A673 (cell line): ENCODE measurements around the gene MRTFA. TPM values are rescaled to one million over a fixed set of nuclear protein-coding genes. Genes with fewer than 3 reads are reported as not detected.

Experiments
- BruUV-seq: library from RNA; stranded (reverse); fragments of 400-500 nt; replicated peaks from 2 replicates; lab custom pipeline; 2021; lab: Mats Ljungman, UMichigan
- CTCF ChIA-PET: fragments of 300-600 bp; sonication (Branson Sonifier 250); formaldehyde crosslinking; loops from one replicate; lab custom pipeline; 2022; ENCODE audit warnings: antibody characterized with exemption; lab: Charles Lee
- POLR2A ChIA-PET: fragments of 300-600 bp; sonication (Branson Sonifier 250); formaldehyde crosslinking; loops from one replicate; lab custom pipeline; 2022; ENCODE audit warnings: antibody characterized with exemption; ENCODE audit not compliant: low non-redundant PET; lab: Charles Lee
- DNase-seq: peaks from one replicate; pipeline ENCODE4 v3.0.0-alpha.2; 2015; ENCODE audit warnings: low spot score
- H3K27ac ChIP-seq: fragments of 200-600 bp; sonication (generic); 2 replicates; pipeline ENCODE4 v1.5.1; 2016; ENCODE audit warnings: mixed run types, low read depth, mild to moderate bottlenecking, mixed read lengths, antibody characterized with exemption, low read length; ENCODE audit not compliant: poor library complexity, severe bottlenecking
- H3K27me3 ChIP-seq: fragments of 200-600 bp; sonication (generic); replicated peaks from 2 replicates; pipeline ENCODE4 v1.6.1; 2017; ENCODE audit warnings: mixed run types, low read depth, mild to moderate bottlenecking, mixed read lengths, antibody characterized with exemption, low read length; ENCODE audit not compliant: insufficient read depth, poor library complexity
- H3K36me3 ChIP-seq: fragments of 200-600 bp; sonication (generic); 2 replicates; pipeline ENCODE4 v1.6.1; 2016; ENCODE audit warnings: mixed run types, mild to moderate bottlenecking, mixed read lengths, antibody characterized with exemption, low read length; ENCODE audit not compliant: insufficient read depth, poor library complexity, severe bottlenecking
- H3K4me1 ChIP-seq: fragments of 200-600 bp; sonication (generic); 2 replicates; pipeline ENCODE4 v1.6.1; 2017; ENCODE audit warnings: mixed run types, mild to moderate bottlenecking, mixed read lengths, antibody characterized with exemption, low read length; ENCODE audit not compliant: insufficient read depth, poor library complexity, severe bottlenecking
- H3K4me3 ChIP-seq: fragments of 200-600 bp; sonication (generic); 2 replicates; pipeline ENCODE4 v1.5.1; 2016; ENCODE audit warnings: low read depth, mixed run types, mild to moderate bottlenecking, mixed read lengths, low read length; ENCODE audit not compliant: poor library complexity, severe bottlenecking
- H3K9me3 ChIP-seq: fragments of 200-600 bp; sonication (generic); 2 replicates; pipeline ENCODE4 v1.6.1; 2016; ENCODE audit warnings: mixed run types, low read depth, mild to moderate bottlenecking, mixed read lengths, antibody characterized with exemption, low read length; ENCODE audit not compliant: poor library complexity, severe bottlenecking
- EZH2 ChIP-seq: fragments of 200-600 bp; sonication (generic); IDR thresholded peaks from 2 replicates; pipeline ENCODE4 v1.6.1; 2017; ENCODE audit warnings: borderline replicate concordance, low read depth, mild to moderate bottlenecking, mixed read lengths, antibody characterized with exemption, low read length; ENCODE audit not compliant: poor library complexity, severe bottlenecking
- intact Hi-C: fragments of 100-400 bp; cut with micrococcal nuclease; formaldehyde crosslinking; loops from one replicate; pipeline ENCODE4 v1.10.0; 2022; ENCODE audit not compliant: unreplicated experiment
- total RNA-seq: library from RNA; stranded (reverse); gene quantifications from 2 replicates; pipeline ENCODE4 v1.2.3, GENCODE V29; 2021
- TF ChIP-seq, protein P1 (sequence below): fragments of 300-800, 200-600 bp; sonication (generic); conservative IDR thresholded peaks from 2 replicates; pipeline ENCODE4 v1.5.1; 2017; ENCODE audit warnings: low read depth, mild to moderate bottlenecking, antibody characterized with exemption, low read length, moderate library complexity, mixed read lengths

The MRTFA gene
- total RNA-seq, 1 experiment from 2014 or later = 35.8 TPM

GRCh38 chr22:40394607-40395006, 241.9 kb downstream of the MRTFA start:
- Histone ChIP-seq H3K27ac (peak overlapping the region; percentile 83), H3K9me3 (no peaks in the 10 kb centered on the region), H3K4me3 (no peak overlapping the region), H3K4me1 (peaks cover 52% of the 10 kb centered on the region), H3K36me3 (no peaks in the 10 kb centered on the region), H3K27me3 (no peaks in the 10 kb centered on the region)
- no TSS peak for BruUV-seq
- DNase-seq = no peak
- intact Hi-C loops = no loop called here
- ChIA-PET CTCF (no interaction called here), POLR2A (interaction anchor here (0.7 kb wide), 1 partner anchor 372 kb away, joined by 13 read pairs; no protein-coding TSS in a partner anchor)
- no peak for TF ChIP-seq EZH2
- TF ChIP-seq, protein P1, sequence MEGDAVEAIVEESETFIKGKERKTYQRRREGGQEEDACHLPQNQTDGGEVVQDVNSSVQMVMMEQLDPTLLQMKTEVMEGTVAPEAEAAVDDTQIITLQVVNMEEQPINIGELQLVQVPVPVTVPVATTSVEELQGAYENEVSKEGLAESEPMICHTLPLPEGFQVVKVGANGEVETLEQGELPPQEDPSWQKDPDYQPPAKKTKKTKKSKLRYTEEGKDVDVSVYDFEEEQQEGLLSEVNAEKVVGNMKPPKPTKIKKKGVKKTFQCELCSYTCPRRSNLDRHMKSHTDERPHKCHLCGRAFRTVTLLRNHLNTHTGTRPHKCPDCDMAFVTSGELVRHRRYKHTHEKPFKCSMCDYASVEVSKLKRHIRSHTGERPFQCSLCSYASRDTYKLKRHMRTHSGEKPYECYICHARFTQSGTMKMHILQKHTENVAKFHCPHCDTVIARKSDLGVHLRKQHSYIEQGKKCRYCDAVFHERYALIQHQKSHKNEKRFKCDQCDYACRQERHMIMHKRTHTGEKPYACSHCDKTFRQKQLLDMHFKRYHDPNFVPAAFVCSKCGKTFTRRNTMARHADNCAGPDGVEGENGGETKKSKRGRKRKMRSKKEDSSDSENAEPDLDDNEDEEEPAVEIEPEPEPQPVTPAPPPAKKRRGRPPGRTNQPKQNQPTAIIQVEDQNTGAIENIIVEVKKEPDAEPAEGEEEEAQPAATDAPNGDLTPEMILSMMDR = no peak

GRCh38 chr22:40392618-40393017, 243.9 kb downstream of the MRTFA start:
- Histone ChIP-seq H3K9me3 (no peaks in the 10 kb centered on the region), H3K4me3 (no peak overlapping the region), H3K27me3 (no peaks in the 10 kb centered on the region), H3K4me1 (peaks cover 42% of the 10 kb centered on the region), H3K27ac (no peak overlapping the region), H3K36me3 (no peaks in the 10 kb centered on the region)
- DNase-seq = no peak
- TF ChIP-seq, protein P1 = no peak
- TF ChIP-seq EZH2 = no peak
- BruUV-seq = no TSS peak
- ChIA-PET CTCF (no interaction called here), POLR2A (no interaction called here)
- intact Hi-C loops = no loop called here

DNA sequence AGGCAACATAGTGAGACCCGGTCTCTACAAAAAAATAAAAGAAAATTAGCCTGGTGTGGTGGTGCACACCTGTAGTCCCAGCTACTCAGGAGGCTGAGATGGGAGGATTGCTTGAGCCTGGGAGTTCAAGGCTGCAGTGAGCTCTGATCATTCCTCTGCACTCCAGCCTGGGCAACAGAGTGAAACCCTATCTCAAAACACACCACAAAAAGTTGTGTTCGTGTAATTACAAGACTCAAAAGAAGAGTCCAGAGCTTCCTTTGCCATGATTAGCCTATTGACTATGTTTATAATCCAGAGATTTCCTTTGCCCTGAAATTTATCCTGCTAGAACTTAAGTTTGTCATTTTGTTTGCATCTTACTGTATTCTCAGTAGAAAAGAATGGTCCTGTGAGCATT, 245.1 kb downstream of the MRTFA start:
- intact Hi-C loops = no loop called here
- Histone ChIP-seq H3K4me1 (peaks cover 30% of the 10 kb centered on the region), H3K27me3 (no peaks in the 10 kb centered on the region), H3K9me3 (no peaks in the 10 kb centered on the region), H3K4me3 (no peak overlapping the region), H3K36me3 (no peaks in the 10 kb centered on the region), H3K27ac (peak overlapping the region; percentile 70)
- DNase-seq = no peak
- BruUV-seq = no TSS peak
- ChIA-PET CTCF (no interaction called here), POLR2A (no interaction called here)
- TF ChIP-seq, protein P1 = no peak
- TF ChIP-seq EZH2 = no peak
